ENCODE results near the gene EXOC6B. TPM values are rescaled to one million over a fixed set of nuclear protein-coding genes. Genes with fewer than 3 reads are reported as not detected.

The EXOC6B gene
- total RNA-seq, 4 donors from 2014 or later: 22.6 to 47.3 (median 32.5) TPM

GRCh38 chr2:72154386-72154975 is 671.4 kb downstream of the EXOC6B start:
- H3K27me3 ChIP-seq: peaks cover under 1% of the 10 kb centered on the region
- WGBS, 2 donors: 78 to 84% methylated on average over 10 to 16 of the region's 16 CpGs
- H3K9me3 ChIP-seq: no peaks in the 10 kb centered on the region
- intact Hi-C loops (cut with DNase I): loop anchor here (10.0 kb wide), 1 partner anchor 590 kb away; no protein-coding TSS in a partner anchor
- H3K36me3 ChIP-seq: no peaks in the 10 kb centered on the region
- DNase-seq: no peak
- H3K4me1 ChIP-seq: peaks cover 8% of the 10 kb centered on the region in 2 donors
- no peak overlapping the region for H3K4me3 ChIP-seq (replicated peaks in 1 of 3)
- TF ChIP-seq POLR2A (IDR thresholded peaks at IDR 0.05): no peak
- no peak for TF ChIP-seq CTCF (IDR thresholded peaks at IDR 0.05)
- no peak overlapping the region for H3K27ac ChIP-seq

DNA sequence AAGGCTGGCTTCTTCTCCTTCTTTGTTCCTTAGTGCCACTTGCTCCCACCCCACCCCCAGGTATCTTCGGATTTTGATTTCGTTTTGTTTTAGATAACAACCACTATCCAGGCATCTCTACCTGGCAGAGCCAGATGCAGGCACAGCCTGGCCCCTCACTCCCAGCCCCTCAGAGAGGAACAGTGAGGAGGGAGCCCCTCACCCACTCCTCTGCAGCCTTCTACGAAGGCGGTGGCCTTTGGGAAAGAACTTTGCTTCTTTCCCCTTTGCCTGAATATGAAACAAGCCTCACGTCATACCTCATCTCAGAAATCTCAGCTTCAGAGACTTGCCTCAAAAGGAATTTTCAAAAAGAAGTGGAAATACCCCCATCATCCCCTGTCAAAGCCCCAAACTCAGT is 671.9 kb downstream of the EXOC6B start:
- Histone ChIP-seq H3K27ac (no peak overlapping the region), H3K9me3 (no peaks in the 10 kb centered on the region), H3K36me3 (no peaks in the 10 kb centered on the region), H3K4me3 (replicated peaks in 1 of 3) (no peak overlapping the region), H3K4me1 (peaks cover 12 to 13% of the 10 kb centered on the region in 2 donors), H3K27me3 (peaks cover 6% of the 10 kb centered on the region)
- intact Hi-C loops (cut with DNase I): loop anchor here (10.0 kb wide), 1 partner anchor 591 kb away; no protein-coding TSS in a partner anchor
- no peak for TF ChIP-seq POLR2A (IDR thresholded peaks at IDR 0.05)
- no peak for TF ChIP-seq CTCF (IDR thresholded peaks at IDR 0.05)
- WGBS, 2 donors: 87 to 93% methylated on average over 5 of the region's 5 CpGs
- DNase-seq: no peak

DNA sequence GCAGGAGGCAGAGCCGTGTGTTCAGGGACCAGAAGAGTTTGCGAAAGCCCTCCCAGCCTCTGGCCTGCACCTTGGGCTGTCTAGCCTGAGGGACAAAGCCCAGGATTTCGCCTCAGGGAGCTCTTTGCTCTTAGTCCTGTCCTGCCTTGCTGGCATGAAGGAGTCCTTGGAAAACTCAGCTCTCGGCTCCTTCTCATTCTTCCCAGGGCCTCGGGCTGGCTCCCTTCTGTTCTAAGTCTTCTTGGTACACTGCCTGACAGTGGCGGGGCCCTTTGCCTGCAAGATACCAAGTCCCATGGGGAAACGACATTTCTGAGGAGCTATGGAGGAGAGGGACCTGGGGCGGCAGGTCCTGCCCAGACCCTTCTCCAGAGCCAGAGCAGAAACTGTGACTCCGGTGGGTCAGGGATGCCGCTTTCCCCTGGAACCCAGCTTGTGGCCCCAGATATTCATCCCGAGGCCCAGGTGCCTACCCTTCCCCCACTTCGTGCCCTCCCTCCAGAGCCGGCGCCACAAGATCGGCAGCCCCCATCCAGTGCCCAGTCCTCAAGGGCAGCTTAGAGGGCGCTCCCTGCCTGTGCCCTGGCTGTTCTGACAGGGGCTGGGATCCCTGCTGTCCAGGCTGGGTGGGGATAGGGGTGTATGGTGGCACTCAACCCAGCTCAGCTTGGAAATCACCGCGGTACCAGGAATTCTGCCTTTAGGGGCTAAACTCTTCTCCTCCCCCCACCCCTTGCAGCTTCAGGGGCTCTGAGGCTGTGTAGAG is 672.6 kb downstream of the EXOC6B start:
- H3K27me3 ChIP-seq: peaks cover 6% of the 10 kb centered on the region
- intact Hi-C loops (cut with DNase I): loop anchor here (10.0 kb wide), 1 partner anchor 592 kb away; no protein-coding TSS in a partner anchor
- H3K9me3 ChIP-seq: no peaks in the 10 kb centered on the region
- H3K4me3 ChIP-seq (replicated peaks in 1 of 3): no peak overlapping the region
- no peak for DNase-seq
- peaks cover 13% of the 10 kb centered on the region in 2 donors for H3K4me1 ChIP-seq
- no peaks in the 10 kb centered on the region for H3K36me3 ChIP-seq
- WGBS, 2 donors: 77 to 89% methylated on average over 11 to 13 of the region's 18 CpGs
- TF ChIP-seq POLR2A (IDR thresholded peaks at IDR 0.05) (no peak), CTCF (IDR thresholded peaks at IDR 0.05) (no peak)
- H3K27ac ChIP-seq: no peak overlapping the region

- peaks cover 28% of the 10 kb centered on the region for H3K27me3 ChIP-seq
- 59 to 83% methylated on average over 2 of the region's 2 CpGs for WGBS, 2 donors
- H3K4me1 ChIP-seq: peaks cover 34 to 36% of the 10 kb centered on the region in 2 donors
These were observed 674.9 kb downstream of the EXOC6B start for GRCh38 chr2:72150861-72151356.

More at GRCh38 chr2:72150861-72151356, 674.9 kb downstream of the EXOC6B start:
- TF ChIP-seq POLR2A (IDR thresholded peaks at IDR 0.05) (no peak), CTCF (IDR thresholded peaks at IDR 0.05) (no peak)
- intact Hi-C loops (cut with DNase I): loop anchor here (2.0 to 10.0 kb wide), 2 partner anchors 594 to 602 kb away; no protein-coding TSS in a partner anchor
- Histone ChIP-seq H3K27ac (no peak overlapping the region), H3K9me3 (no peaks in the 10 kb centered on the region), H3K4me3 (replicated peaks in 1 of 3) (no peak overlapping the region), H3K36me3 (no peaks in the 10 kb centered on the region)
- no peak for DNase-seq
